K562 (cell line): ENCODE measurements around the gene GTSE1. TPM values are rescaled to one million over a fixed set of nuclear protein-coding genes. Genes with fewer than 3 reads are reported as not detected.

ENCODE experiments used
- ATAC-seq: fragments of 200-7000 bp; cut with Tn5 transposase; 3 replicates; pipeline ENCODE4 v1.9.1; 2020; ENCODE audit warnings: moderate library complexity
- BruUV-seq: library from RNA; stranded (reverse); fragments of 400-500 nt; replicated peaks from 2 replicates; lab custom pipeline; 2021; lab: Mats Ljungman, UMichigan
- CTCF ChIA-PET: fragments of 300-600 bp; formaldehyde crosslinking; extraction: SDS; loops from one replicate; lab custom pipeline; 2021; ENCODE audit warnings: low intra/inter-chr PET ratio; lab: Yijun Ruan, JAX
- POLR2A ChIA-PET: fragments of 300-600, 350-650 bp; sonication (Branson Sonifier 250); formaldehyde crosslinking; extraction: SDS; loops from one replicate; lab custom pipeline; 2021; ENCODE audit warnings: antibody characterized with exemption, inconsistent platforms; lab: Yijun Ruan, JAX
- DNase-seq, 4 experiments: peaks; one replicate each; pipeline versions ENCODE4 v3.0.0 to v3.0.0-alpha.2; 2011 to 2018; ENCODE audit warnings: low spot score in 3 of 4, mixed read lengths in 3 of 4; ENCODE audit errors: extremely low read depth in 1 of 4
- FAIRE-seq: peaks from 2 replicates; lab custom pipeline; 2011; peaks lifted over from hg19 to GRCh38; lab: Jason Lieb, UNC
- H2AFZ ChIP-seq: 2 replicates; pipeline ENCODE4 v1.6.0; 2011; ENCODE audit warnings: low read depth, low read length, control low read depth, inconsistent platforms
- H3K27ac ChIP-seq: fragments of 200-600 bp; 3 replicates; pipeline ENCODE4 v1.8.0; 2011; ENCODE audit warnings: low read depth, mild to moderate bottlenecking, control low read depth, inconsistent platforms, low read length, moderate library complexity, mixed read lengths; ENCODE audit errors: extremely low read depth
- H3K27me3 ChIP-seq, 2 experiments: fragments of 300-600 bp in 1 of 2; 2 replicates in 1 of 2; 3 replicates in 1 of 2; pipeline versions ENCODE4 v1.6.0 to v1.8.0; 2011; ENCODE audit warnings: inconsistent platforms in 2 of 2, low read length in 2 of 2, mild to moderate bottlenecking in 1 of 2, mixed read lengths in 1 of 2, moderate library complexity in 1 of 2; ENCODE audit not compliant: control insufficient read depth in 2 of 2, insufficient read depth in 2 of 2
- H3K36me3 ChIP-seq: fragments of 300-600 bp; 3 replicates; pipeline ENCODE4 v1.8.0; 2011; ENCODE audit warnings: mild to moderate bottlenecking, low read length, inconsistent platforms; ENCODE audit not compliant: control insufficient read depth, insufficient read depth
- H3K4me1 ChIP-seq, 2 experiments: fragments of 200-600 bp in 1 of 2; replicated peaks in 1 of 2; 2 replicates in 1 of 2; 3 replicates in 1 of 2; pipeline versions ENCODE4 v1.5.1 to v1.8.0; 2011; ENCODE audit warnings: inconsistent platforms in 2 of 2, low read length in 2 of 2, mild to moderate bottlenecking in 1 of 2, mixed read lengths in 1 of 2, moderate library complexity in 1 of 2; ENCODE audit not compliant: control insufficient read depth in 2 of 2, insufficient read depth in 2 of 2
- H3K4me2 ChIP-seq: 2 replicates; pipeline ENCODE4 v1.6.1; 2011; ENCODE audit warnings: low read length, control low read depth, inconsistent platforms, mixed read lengths; ENCODE audit not compliant: insufficient read depth
- H3K4me3 ChIP-seq: fragments of 200-600 bp; sonication (generic), shearing (Covaris generic); 2 replicates; pipeline ENCODE4 v1.5.1; 2016; ENCODE audit warnings: control low read depth, inconsistent platforms
- H3K79me2 ChIP-seq: fragments of 200-600 bp; 3 replicates; pipeline ENCODE4 v1.8.0; 2011; ENCODE audit warnings: low read length, inconsistent platforms; ENCODE audit not compliant: control insufficient read depth, insufficient read depth
- H3K9ac ChIP-seq, 2 experiments: 2 replicates each; pipeline versions ENCODE4 v1.6.0 to v1.6.1; 2011; ENCODE audit warnings: low read depth in 2 of 2, low read length in 2 of 2, control low read depth in 1 of 2, inconsistent platforms in 1 of 2, mild to moderate bottlenecking in 1 of 2, mixed read lengths in 1 of 2; ENCODE audit not compliant: insufficient read depth in 1 of 2
- H3K9me1 ChIP-seq: one replicate; pipeline ENCODE4 v1.6.0; 2011; ENCODE audit warnings: inconsistent platforms, mild to moderate bottlenecking, low read length, moderate library complexity; ENCODE audit not compliant: control insufficient read depth, insufficient read depth
- H3K9me3 ChIP-seq: replicated peaks from 2 replicates; pipeline ENCODE4 v1.5.1; 2011; ENCODE audit warnings: low read depth, low read length, inconsistent platforms; ENCODE audit not compliant: control insufficient read depth, insufficient read depth
- H4K20me1 ChIP-seq: replicated peaks from 2 replicates; pipeline ENCODE4 v1.6.1; 2011; ENCODE audit warnings: low read length, inconsistent platforms, mixed read lengths; ENCODE audit not compliant: control insufficient read depth, insufficient read depth
- BRCA1 ChIP-seq, 2 experiments: fragments of 450-650 bp in 1 of 2; sonication (generic) in 1 of 2; formaldehyde crosslinking in 1 of 2; IDR thresholded peaks; 2 replicates each; pipeline versions ENCODE4 v1.5.0 to v1.6.1; 2017 to 2020; ENCODE audit warnings: mild to moderate bottlenecking in 1 of 2, missing genetic modification reagents in 1 of 2
- PCBP2 ChIP-seq: fragments of 200-400 bp; formaldehyde crosslinking; IDR thresholded peaks from 2 replicates; pipeline ENCODE4 v1.6.1; 2018; ENCODE audit warnings: low read length, low read depth, mild to moderate bottlenecking, moderate library complexity; ENCODE audit not compliant: poor library complexity, severe bottlenecking
- TRIM28 ChIP-seq: fragments of 450-650 bp; IDR thresholded peaks from 2 replicates; pipeline ENCODE4 v1.6.1; 2017
- ZNF324 ChIP-seq: fragments of 250-450 bp; sonication (Bioruptor Pico); IDR thresholded peaks from 2 replicates; pipeline ENCODE4 v1.4.0; 2020; ENCODE audit warnings: mild to moderate bottlenecking
- ZNF79 ChIP-seq: fragments of 250-450 bp; sonication (Bioruptor Pico); IDR thresholded peaks from 2 replicates; pipeline ENCODE4 v1.4.0; 2020; ENCODE audit warnings: low read depth, mild to moderate bottlenecking, moderate library complexity
- ZZZ3 ChIP-seq: fragments of 450-650 bp; IDR thresholded peaks from 2 replicates; pipeline ENCODE4 v1.6.1; 2016; ENCODE audit warnings: antibody characterized with exemption, mild to moderate bottlenecking, moderate library complexity
- WGBS: fragments of 100-300 bp; shearing (Covaris generic); methylation state at CpG from one replicate; pipeline ENCODE4 v1.1.6; 2016; ENCODE audit warnings: low coverage, mixed read lengths; ENCODE audit not compliant: insufficient coverage; ENCODE audit errors: missing lambda C conversion rate; 5-methylcytosine and 5-hydroxymethylcytosine counted together
- in situ Hi-C: fragments of 300-500 bp; cut with MboI; formaldehyde crosslinking; loops from 4 replicates; pipeline ENCODE4 v1.15.0; 2018; ENCODE audit warnings: inconsistent platforms, mixed read lengths
- intact Hi-C: fragments of 100-400 bp; cut with micrococcal nuclease; formaldehyde crosslinking; loops from 2 replicates; pipeline ENCODE4 v1.14.2; 2022
- polyA plus RNA-seq, 8 experiments: library from polyadenylated mRNA; depleted of rRNA in 4 of 8; stranded (reverse) in 5 of 8; unstranded in 3 of 8; fragments of >200 nt; fragmentation: Nextera tagmentation in 2 of 8; fragmentation: Illumina TruSeq in 1 of 8; extraction: Ambion mirVana in 2 of 8; extraction: Trizol in 1 of 8; gene quantifications; 2 replicates each; pipeline versions ENCODE4 v1.2.1 to v1.2.3, GENCODE V29; 2011 to 2014; ENCODE audit warnings: inconsistent platforms in 1 of 8, missing spikeins in 1 of 8
- total RNA-seq, 7 experiments: library from RNA; depleted of rRNA in 6 of 7; stranded (reverse); fragments of >200 nt in 6 of 7; fragmentation: Illumina TruSeq in 2 of 7; extraction: Trizol in 2 of 7; gene quantifications; 2 replicates each; pipeline versions ENCODE4 v1.2.1 to v1.2.3, GENCODE V29; 2011 to 2021; ENCODE audit warnings: low replicate concordance in 1 of 7
- TF ChIP-seq, protein P1 (sequence below): fragments of 450-650 bp; IDR thresholded peaks from 2 replicates; pipeline ENCODE4 v1.6.1; 2016; ENCODE audit warnings: missing biosample characterization, missing genetic modification characterization

Gene GTSE1
- total and polyA plus RNA-seq, 9 of the 15 experiments (the other 6 are each of a cell fraction or from before 2014, with no cell fraction given): 2.5 to 22.5 (median 12.9) TPM

DNA sequence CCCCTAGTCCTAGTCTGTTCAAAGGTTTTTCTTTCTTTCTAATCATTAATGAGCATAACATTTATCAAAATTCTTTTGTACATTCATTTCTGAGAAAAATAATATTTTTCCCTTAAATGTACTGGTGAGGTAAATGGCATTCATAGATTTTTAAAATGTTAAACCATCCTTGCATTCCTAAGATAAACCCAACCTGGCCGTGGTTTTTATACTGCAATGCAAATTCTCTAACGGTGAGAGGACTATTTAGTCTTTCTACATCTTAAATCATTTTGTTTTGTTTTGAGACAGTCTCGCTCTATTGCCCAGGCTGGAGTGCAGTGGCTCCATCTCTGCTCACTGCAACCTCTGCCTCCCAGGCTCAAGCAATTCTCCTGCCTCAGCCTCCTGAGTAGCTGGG is 79.4 kb downstream of the GTSE1 start:
- Histone ChIP-seq H2AFZ (no peak overlapping the region), H3K79me2 (no peaks in the 10 kb centered on the region)
- in situ Hi-C loops: no loop called here
- TF ChIP-seq ZZZ3 (no peak), ZNF324 (CRISPR knock-in tag) (peak; percentile 76)
- TF ChIP-seq, all 486 proteins: peak for 1
- H3K4me3 ChIP-seq: no peak overlapping the region
- no peaks in the 10 kb centered on the region for H3K9me3 ChIP-seq
- BruUV-seq: no TSS peak
- H3K4me1 ChIP-seq: peaks cover 0 to 12% of the 10 kb centered on the region in 2 experiments; a peak in 2 of 5 replicates
- ChIA-PET POLR2A (no interaction called here), CTCF (no interaction called here)
- intact Hi-C loops: no loop called here
- FAIRE-seq (no peak), DNase-seq (no peak), ATAC-seq (no peak)
- H3K36me3 ChIP-seq: no peaks in the 10 kb centered on the region
- peaks cover 5 to 30% of the 10 kb centered on the region in 2 experiments; a peak in 3 of 5 replicates for H3K27me3 ChIP-seq
- H3K9me1 ChIP-seq: no peaks in the 10 kb centered on the region
- no peak overlapping the region for H3K9ac ChIP-seq
- H4K20me1 ChIP-seq: no peaks in the 10 kb centered on the region; the same call in 1 of the 2 replicates
- 0% methylated on average over 3 of the region's 3 CpGs for WGBS
- no peak overlapping the region for H3K4me2 ChIP-seq
- no peak overlapping the region for H3K27ac ChIP-seq

DNA sequence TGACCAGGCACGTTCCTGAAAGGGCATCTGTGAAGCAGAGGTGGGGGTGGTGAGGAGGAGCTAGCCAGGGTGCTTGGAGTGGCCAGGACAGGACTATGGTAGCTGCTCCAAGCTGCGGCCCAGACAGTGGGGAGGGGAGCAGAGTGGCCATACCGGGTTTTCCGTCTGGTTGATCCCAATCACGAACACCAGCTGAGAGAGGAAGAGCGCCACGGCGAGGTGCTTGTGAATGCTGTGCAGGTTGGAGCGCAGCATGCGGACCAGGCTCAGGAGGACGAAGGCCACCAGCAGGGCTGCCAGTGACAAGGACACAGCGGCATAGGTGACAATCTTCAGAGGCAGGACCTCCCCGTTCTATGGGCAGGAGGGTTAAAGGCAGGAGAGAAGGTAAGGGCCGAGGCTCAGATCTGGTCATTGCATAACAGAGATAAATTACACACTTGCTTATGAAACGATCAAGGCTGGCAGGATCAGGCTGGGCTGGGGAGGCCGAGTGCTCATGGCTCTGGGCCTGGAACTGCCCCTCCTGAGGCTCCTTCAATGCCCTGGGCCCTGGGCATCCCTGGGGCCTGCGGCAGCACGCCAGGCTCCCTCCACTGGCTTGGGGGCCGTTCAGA is 80.3 kb downstream of the GTSE1 start:
- Histone ChIP-seq H3K9me3 (no peaks in the 10 kb centered on the region), H3K36me3 (no peaks in the 10 kb centered on the region), H3K4me2 (no peak overlapping the region), H3K27me3 (peaks cover 5 to 38% of the 10 kb centered on the region in 2 experiments; a peak in 3 of 5 replicates), H3K4me3 (no peak overlapping the region), H2AFZ (no peak overlapping the region), H3K27ac (no peak overlapping the region), H3K9ac (no peak overlapping the region), H3K9me1 (no peaks in the 10 kb centered on the region), H3K79me2 (no peaks in the 10 kb centered on the region), H4K20me1 (no peaks in the 10 kb centered on the region; the same call in 1 of the 2 replicates), H3K4me1 (peaks cover 0 to 12% of the 10 kb centered on the region in 2 experiments; a peak in 2 of 5 replicates)
- BruUV-seq: no TSS peak
- intact Hi-C loops: no loop called here
- in situ Hi-C loops: no loop called here
- FAIRE-seq (no peak), ATAC-seq (no peak), DNase-seq (no peak)
- ChIA-PET POLR2A (interaction anchor here (0.7 kb wide), 1 partner anchor 98 kb away, joined by 5 read pairs; no protein-coding TSS in a partner anchor), CTCF (no interaction called here)
- TF ChIP-seq, protein P1, sequence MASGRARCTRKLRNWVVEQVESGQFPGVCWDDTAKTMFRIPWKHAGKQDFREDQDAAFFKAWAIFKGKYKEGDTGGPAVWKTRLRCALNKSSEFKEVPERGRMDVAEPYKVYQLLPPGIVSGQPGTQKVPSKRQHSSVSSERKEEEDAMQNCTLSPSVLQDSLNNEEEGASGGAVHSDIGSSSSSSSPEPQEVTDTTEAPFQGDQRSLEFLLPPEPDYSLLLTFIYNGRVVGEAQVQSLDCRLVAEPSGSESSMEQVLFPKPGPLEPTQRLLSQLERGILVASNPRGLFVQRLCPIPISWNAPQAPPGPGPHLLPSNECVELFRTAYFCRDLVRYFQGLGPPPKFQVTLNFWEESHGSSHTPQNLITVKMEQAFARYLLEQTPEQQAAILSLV: no peak
- TF ChIP-seq ZNF79: no peak
- TF ChIP-seq PCBP2: no peak
- TF ChIP-seq TRIM28: no peak
- TF ChIP-seq BRCA1 (IDR thresholded peaks at IDR 0.05): no peak
- TF ChIP-seq BRCA1 (CRISPR knock-in tag; IDR thresholded peaks at IDR 0.05): no peak
- 2% methylated on average over 14 of the region's 19 CpGs for WGBS
